ENCODE data around the gene HS3ST3A1.
A peak's percentile ranks its signal among the peaks of the same experiment; 100 is the strongest.

The HS3ST3A1 gene

DNA sequence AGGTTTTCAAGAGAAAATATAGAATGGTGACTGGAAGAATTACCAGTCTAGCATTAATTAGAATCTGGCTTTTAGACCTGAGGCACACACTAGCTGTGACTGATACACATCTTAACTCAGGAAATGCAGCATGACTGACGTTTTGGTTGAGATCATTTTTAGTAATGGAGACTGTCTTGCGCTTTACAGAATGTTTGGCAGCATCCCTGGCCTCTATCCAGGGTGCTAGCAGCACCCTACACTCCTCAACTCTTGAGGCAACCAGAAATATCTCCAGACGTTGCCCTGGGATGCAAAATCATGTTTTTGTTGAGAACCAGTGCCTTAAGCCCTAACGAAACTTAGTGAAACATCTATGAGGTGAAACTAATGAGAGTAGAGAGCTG, 109.0 kb downstream of the HS3ST3A1 start:
- Histone ChIP-seq H3K27ac (no peak overlapping the region), H4K20me1 (0 out of 22 replicates have a peak, but pooled peaks cover 0 to 4% (median 0%) of the 10 kb centered on the region in 11 experiments), H3K4me3 (no peak overlapping the region), H3K4me1 (peaks cover 0 to 19% (median 10%) of the 10 kb centered on the region in 10 experiments; a peak in 14 of 20 replicates), H3K9me3 (replicated peaks in 1 of 11) (peaks cover 0 to 4% (median 0%) of the 10 kb centered on the region in 11 experiments; a peak in 2 of 22 replicates), H3K4me2 (no peak overlapping the region), H3K9ac (no peak overlapping the region), H3K27me3 (no peaks in the 10 kb centered on the region), H3K36me3 (peaks cover 0 to 11% (median 0%) of the 10 kb centered on the region in 11 experiments; a peak in 2 of 22 replicates)
- no peak for TF ChIP-seq Cebpa-rat (IDR thresholded peaks at IDR 0.05)

DNA sequence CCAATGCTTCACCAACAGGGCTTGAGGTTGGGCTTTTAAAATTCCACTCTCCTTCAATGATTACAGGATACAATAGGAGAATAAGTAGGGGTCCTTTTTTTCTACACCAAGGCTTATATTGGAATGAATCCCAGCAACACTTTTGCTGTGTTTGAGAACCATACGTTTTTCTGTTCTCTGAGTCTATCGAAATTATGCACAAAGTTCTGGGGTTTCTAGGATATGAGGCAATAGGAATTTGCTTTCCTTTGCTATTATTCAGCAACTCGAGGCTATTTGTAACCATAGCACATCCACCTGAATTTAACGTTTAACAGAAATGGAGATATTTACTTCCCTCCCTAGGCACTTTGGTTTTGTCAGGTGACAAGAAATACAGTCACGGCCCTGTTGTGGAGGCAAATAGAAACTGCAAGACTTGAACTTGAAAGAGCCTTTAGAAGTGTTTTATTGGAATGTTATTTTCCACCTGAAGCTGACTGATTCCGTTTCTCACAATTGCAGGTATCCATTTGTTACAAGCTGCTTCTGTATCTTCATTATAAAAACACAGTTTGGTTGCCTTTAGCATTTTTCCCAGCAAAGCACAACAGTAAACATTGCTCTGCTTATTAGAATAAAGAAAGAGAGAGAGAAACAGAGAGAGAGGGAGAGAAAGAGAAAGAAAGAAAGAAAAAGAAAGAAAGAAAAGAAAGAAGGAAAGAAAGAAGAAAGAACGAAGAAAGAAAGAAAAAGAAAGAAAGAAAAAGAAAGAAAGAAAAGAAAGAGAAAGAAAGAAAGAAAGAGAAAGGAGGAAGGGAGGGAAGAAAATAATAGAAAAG, 109.6 kb downstream of the HS3ST3A1 start:
- peak overlapping the region in 2 of 11 experiments; percentile 31 to 39; a peak in 1 of 22 replicates for H3K4me2 ChIP-seq
- H3K27me3 ChIP-seq = no peaks in the 10 kb centered on the region
- H3K4me1 ChIP-seq = peaks cover 0 to 19% (median 10%) of the 10 kb centered on the region in 10 experiments; a peak in 14 of 20 replicates
- H3K4me3 ChIP-seq = no peak overlapping the region
- no peaks in the 10 kb centered on the region for H4K20me1 ChIP-seq
- no peak overlapping the region for H3K27ac ChIP-seq
- peaks cover 0 to 4% (median 0%) of the 10 kb centered on the region in 11 experiments; a peak in 2 of 22 replicates for H3K9me3 ChIP-seq (replicated peaks in 1 of 11)
- no peak overlapping the region for H3K9ac ChIP-seq
- peaks cover 0 to 11% (median 0%) of the 10 kb centered on the region in 11 experiments; a peak in 2 of 22 replicates for H3K36me3 ChIP-seq
- no peak for TF ChIP-seq Cebpa-rat (IDR thresholded peaks at IDR 0.05)

DNA sequence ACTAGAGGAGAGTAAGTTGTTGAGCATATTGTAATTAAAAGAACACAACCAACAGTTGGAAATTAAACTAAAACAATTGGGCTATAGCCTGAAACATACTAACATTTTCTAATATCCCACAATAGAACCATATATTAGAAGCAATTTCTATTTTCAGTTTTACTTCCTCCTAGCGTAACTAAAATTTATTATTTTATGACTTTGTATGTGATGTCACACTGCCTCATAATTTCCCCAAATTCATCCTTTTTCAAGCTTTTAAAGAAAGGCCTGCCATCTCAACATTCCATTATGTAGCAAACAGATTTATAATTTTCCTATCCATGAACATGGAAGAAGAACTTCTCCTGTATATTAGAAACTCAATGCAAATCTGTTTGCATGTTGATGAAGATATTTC, 110.2 kb downstream of the HS3ST3A1 start:
- Histone ChIP-seq H3K9ac (no peak overlapping the region), H3K27me3 (no peaks in the 10 kb centered on the region), H3K4me3 (no peak overlapping the region), H3K4me1 (peaks cover 0 to 19% (median 10%) of the 10 kb centered on the region in 10 experiments; a peak in 14 of 20 replicates), H3K9me3 (replicated peaks in 1 of 11) (peaks cover 0 to under 1% (median 0%) of the 10 kb centered on the region in 11 experiments; a peak in 2 of 22 replicates), H4K20me1 (no peaks in the 10 kb centered on the region), H3K4me2 (peak overlapping the region in 3 of 11 experiments; percentile 6 to 39 (median 31); a peak in 5 of 22 replicates), H3K27ac (no peak overlapping the region), H3K36me3 (peaks cover 0 to 6% (median 0%) of the 10 kb centered on the region in 11 experiments; a peak in 2 of 22 replicates)
- TF ChIP-seq Cebpa-rat (IDR thresholded peaks at IDR 0.05) = no peak

DNA sequence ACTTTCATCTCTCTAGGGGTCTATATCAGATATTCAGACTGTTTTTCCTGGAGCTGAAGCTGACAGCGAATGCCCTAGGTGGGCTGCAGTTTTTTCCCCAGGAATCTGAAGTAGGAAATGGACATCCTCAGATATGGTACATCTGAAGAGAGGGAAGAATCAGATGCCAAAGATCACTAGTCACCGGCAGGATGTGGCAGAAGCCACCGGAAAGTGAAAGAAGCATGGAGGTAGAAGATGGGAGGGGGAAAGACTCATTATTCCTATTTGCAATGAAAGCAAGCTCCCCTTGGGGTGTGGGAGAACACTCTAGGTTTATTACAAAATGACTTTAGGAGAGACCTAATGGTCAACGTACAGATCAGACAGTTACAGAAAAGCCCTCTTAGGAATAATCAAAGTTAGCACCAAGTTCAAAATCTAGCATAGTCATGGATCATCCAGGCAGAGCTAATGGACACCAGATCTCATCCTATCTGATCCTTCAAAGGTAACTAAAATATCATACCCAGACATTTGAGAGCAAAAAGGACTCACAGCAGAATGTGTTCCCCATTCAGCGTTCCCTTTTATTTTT, 110.7 kb downstream of the HS3ST3A1 start:
- H3K9me3 ChIP-seq (replicated peaks in 1 of 11) = no peaks in the 10 kb centered on the region
- H4K20me1 ChIP-seq = no peaks in the 10 kb centered on the region
- peaks cover 0 to 21% (median 10%) of the 10 kb centered on the region in 10 experiments; a peak in 14 of 20 replicates for H3K4me1 ChIP-seq
- H3K4me2 ChIP-seq = peak overlapping the region; percentile 2 to 39 (median 19); a peak in 14 of 22 replicates
- no peak overlapping the region for H3K27ac ChIP-seq
- H3K9ac ChIP-seq = no peak overlapping the region
- H3K27me3 ChIP-seq = no peaks in the 10 kb centered on the region
- no peak overlapping the region for H3K4me3 ChIP-seq
- no peak for TF ChIP-seq Cebpa-rat (IDR thresholded peaks at IDR 0.05)
- peaks cover 0 to 5% (median 0%) of the 10 kb centered on the region in 11 experiments; a peak in 1 of 22 replicates for H3K36me3 ChIP-seq

DNA sequence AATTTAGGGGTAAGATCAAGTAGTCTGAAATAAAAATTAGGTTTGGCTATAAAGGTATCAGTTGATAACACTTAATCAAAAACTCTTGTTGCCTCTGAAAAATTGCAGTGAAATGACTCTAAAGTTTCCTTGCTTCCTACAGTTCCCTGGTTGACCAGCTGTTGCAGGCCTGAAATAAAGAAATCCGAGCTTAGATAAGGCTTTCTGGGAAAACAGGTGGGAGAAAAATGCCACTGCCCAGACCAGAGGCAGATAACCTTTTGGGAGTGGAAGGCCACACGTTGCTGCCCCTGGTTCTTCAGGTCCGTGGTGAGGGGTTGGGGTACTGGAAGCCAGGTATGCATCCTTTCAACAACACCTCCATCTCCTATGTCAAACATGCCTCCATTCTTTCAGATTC, 111.3 kb downstream of the HS3ST3A1 start:
- Histone ChIP-seq H3K9me3 (replicated peaks in 1 of 11) (no peaks in the 10 kb centered on the region), H3K4me1 (peaks cover 0 to 27% (median 10%) of the 10 kb centered on the region in 10 experiments; a peak in 14 of 20 replicates), H3K4me2 (peak overlapping the region in 10 of 11 experiments; percentile 2 to 39 (median 14); a peak in 10 of 22 replicates), H3K36me3 (peaks cover 0 to 4% (median 0%) of the 10 kb centered on the region in 11 experiments; a peak in 1 of 22 replicates), H4K20me1 (no peaks in the 10 kb centered on the region), H3K4me3 (no peak overlapping the region), H3K27ac (no peak overlapping the region), H3K9ac (no peak overlapping the region), H3K27me3 (no peaks in the 10 kb centered on the region)
- no peak for TF ChIP-seq Cebpa-rat (IDR thresholded peaks at IDR 0.05)

DNA sequence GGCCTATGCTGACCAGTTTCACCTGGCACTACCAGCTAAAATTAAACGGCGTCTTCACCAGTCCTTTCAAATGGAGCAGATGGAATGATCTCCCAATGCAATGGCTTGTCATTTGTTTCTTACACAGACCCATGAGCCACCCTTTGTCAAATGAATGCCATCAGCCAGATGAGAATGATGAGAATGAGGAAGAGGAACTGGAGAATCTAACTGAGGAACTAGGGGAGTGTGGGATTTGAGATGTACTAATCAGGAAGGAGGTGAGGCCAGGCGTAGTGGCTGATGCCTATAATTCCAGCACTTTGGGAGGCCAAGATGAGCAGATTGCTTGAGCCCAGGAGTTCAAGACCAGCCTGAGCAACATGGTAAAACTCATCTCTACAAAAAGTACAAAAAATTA, 116.4 kb downstream of the HS3ST3A1 start:
- TF ChIP-seq Cebpa-rat (IDR thresholded peaks at IDR 0.05) = no peak
- Histone ChIP-seq H3K4me1 (peaks cover 0 to 12% (median under 1%) of the 10 kb centered on the region in 10 experiments; a peak in 7 of 20 replicates), H3K27me3 (no peaks in the 10 kb centered on the region), H3K4me2 (peak overlapping the region in 2 of 11 experiments; percentile 25 to 55; a peak in 4 of 22 replicates), H3K9ac (no peak overlapping the region), H3K36me3 (peaks cover 0 to 12% (median 0%) of the 10 kb centered on the region in 11 experiments; a peak in 3 of 22 replicates), H3K27ac (no peak overlapping the region), H3K4me3 (no peak overlapping the region), H3K9me3 (replicated peaks in 1 of 11) (peaks cover 16 to 19% (median 16%) of the 10 kb centered on the region in 11 experiments), H4K20me1 (no peaks in the 10 kb centered on the region)

DNA sequence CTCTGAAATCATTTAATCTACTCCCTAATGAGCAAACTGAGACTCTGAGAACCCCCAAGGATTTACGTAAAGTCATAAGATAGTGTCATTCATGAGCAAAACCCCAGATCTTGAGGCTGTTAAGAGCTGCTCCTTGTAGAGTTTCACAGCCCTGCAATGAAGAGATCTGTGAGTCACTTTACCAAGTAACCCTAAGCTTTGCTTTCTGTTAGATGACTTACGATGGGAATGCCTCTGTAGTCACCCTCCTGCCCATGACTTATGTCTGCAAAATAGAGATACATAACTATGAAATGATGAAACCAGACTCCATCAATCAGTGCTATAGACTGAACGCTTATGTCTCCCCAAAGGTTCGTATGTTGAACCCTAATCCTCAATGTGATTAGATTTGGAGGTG, 117.7 kb downstream of the HS3ST3A1 start:
- H3K9ac ChIP-seq = no peak overlapping the region
- peaks cover 0 to 12% (median 0%) of the 10 kb centered on the region in 11 experiments; a peak in 3 of 22 replicates for H3K36me3 ChIP-seq
- H3K9me3 ChIP-seq (replicated peaks in 1 of 11) = peaks cover 24 to 29% (median 25%) of the 10 kb centered on the region in 11 experiments
- no peak overlapping the region for H3K4me3 ChIP-seq
- TF ChIP-seq Cebpa-rat (IDR thresholded peaks at IDR 0.05) = no peak
- H4K20me1 ChIP-seq = no peaks in the 10 kb centered on the region
- H3K4me2 ChIP-seq = no peak overlapping the region
- H3K4me1 ChIP-seq = peaks cover 0 to 12% (median 0%) of the 10 kb centered on the region in 10 experiments; a peak in 4 of 20 replicates
- no peaks in the 10 kb centered on the region for H3K27me3 ChIP-seq
- H3K27ac ChIP-seq = no peak overlapping the region

DNA sequence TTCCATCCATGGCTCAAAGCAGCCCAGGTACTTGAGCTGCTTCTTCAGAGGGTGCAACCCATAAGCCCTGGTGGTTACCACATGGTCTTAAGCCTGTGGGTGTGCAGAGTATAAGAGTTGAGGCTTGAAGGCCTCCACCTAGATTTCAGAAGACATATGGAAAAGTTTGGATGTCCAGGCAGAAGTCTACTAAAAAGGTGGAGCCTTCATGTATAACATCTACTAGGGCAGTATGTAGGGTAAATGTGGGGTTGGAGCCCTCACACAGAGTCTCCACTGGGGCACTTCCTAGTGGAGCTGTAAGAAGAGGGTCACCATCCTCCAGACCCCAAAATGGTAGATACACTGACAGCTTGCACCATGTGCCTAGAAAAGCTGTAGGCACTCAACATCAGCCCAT, 120.9 kb downstream of the HS3ST3A1 start:
- TF ChIP-seq Cebpa-rat (IDR thresholded peaks at IDR 0.05) = no peak
- Histone ChIP-seq H3K4me1 (peaks cover 0 to 25% (median 0%) of the 10 kb centered on the region in 10 experiments; a peak in 5 of 20 replicates), H4K20me1 (no peaks in the 10 kb centered on the region), H3K27ac (no peak overlapping the region), H3K9ac (no peak overlapping the region), H3K36me3 (peaks cover 0 to 12% (median 0%) of the 10 kb centered on the region in 11 experiments; a peak in 3 of 22 replicates), H3K4me2 (no peak overlapping the region), H3K4me3 (no peak overlapping the region; a peak in 1 of 20 replicates), H3K9me3 (replicated peaks in 1 of 11) (peaks cover 24 to 29% (median 25%) of the 10 kb centered on the region in 11 experiments), H3K27me3 (no peaks in the 10 kb centered on the region)

Measured in BLaER1 treated with 17β-estradiol and CSF1 and Interleukin-3, amounts not matched to agents 10 nM and 100 nM (cell line).